ENCODE measurements around the gene HORMAD1. TPM values are rescaled to one million over a fixed set of nuclear protein-coding genes. Genes with fewer than 3 reads are reported as not detected.
"Not testable (repeated sequence)": the region's sequence is repeated elsewhere in the genome, so short reads cannot be mapped to it uniquely, and the experiment has no call there.

Gene HORMAD1
- total RNA-seq, 2 experiments from 2014 or later: not detected

DNA sequence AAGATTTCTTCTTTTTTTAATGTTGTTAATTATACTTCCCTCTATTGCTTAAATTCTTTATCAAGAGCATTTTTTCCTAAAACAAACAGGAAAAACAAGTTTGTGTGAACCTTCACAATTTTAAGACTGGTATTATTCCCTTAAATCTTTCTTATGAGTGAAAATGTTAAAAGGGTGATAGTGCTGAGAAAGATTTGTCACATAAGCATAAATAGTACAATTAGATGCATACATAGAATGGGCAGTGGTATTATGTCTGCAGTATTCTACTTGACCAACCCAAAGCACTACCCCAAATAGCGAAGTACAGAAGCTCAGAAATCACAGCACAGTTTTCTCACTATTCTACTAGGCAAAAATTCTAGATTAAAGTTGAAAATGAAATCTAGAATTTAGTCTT lies 41.7 kb downstream of the HORMAD1 start:
- H3K9me3 Mint-ChIP-seq: no peaks in the 10 kb centered on the region
- no peak overlapping the region for H3K4me3 Mint-ChIP-seq
- H3K27ac Mint-ChIP-seq: no peak overlapping the region
- peaks cover 2% of the 10 kb centered on the region for H3K36me3 Mint-ChIP-seq
- H3K27me3 Mint-ChIP-seq: no peaks in the 10 kb centered on the region
- no peak for DNase-seq
- H3K4me1 Mint-ChIP-seq: peaks cover 9% of the 10 kb centered on the region

DNA sequence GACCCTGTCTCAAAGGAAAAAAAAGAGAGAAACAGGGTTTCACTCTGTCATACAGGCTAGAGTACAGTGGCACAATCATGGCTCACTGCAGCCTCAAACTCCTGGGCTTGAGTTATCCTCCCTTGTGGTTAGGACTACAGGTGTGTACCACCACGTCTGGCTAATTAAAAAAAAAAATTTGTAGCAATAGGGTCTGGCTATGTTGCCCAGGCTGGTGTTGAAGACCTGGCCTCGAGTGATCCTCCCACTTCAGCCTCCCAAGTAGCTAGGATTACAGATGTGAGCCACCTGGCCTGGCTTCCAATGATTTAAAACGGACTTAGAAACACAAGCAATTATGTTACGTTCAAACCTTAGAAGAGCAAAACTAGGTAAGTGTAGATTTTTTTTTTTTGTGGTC lies 45.8 kb downstream of the HORMAD1 start:
- no peak for DNase-seq
- Mint-ChIP-seq H3K27me3 (no peaks in the 10 kb centered on the region), H3K27ac (no peak overlapping the region), H3K4me1 (peaks cover 6% of the 10 kb centered on the region), H3K4me3 (no peak overlapping the region), H3K9me3 (no peaks in the 10 kb centered on the region), H3K36me3 (no peaks in the 10 kb centered on the region)

DNA sequence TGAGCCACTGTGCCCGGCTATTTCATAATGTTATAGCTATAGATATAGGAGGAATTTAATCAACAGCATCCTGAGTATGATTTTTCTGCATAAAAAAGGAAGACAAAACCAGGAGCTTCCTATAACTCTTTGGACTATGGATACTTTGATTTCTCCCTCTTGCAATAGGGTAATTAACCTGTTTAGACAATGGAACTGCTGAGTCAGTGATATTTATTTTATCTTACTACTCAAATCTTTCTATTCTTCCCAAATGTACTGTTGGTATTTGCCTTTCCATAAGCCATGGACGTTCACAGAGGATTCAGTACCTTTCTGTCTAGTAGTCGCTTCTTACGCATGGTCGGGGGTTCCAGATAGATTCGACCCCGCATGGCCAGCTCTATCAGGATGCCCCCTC lies 57.4 kb downstream of the HORMAD1 start:
- H3K36me3 Mint-ChIP-seq: peaks cover 7% of the 10 kb centered on the region
- H3K27me3 Mint-ChIP-seq: no peaks in the 10 kb centered on the region
- H3K27ac Mint-ChIP-seq: no peak overlapping the region
- H3K4me3 Mint-ChIP-seq: no peak overlapping the region
- peaks cover 9% of the 10 kb centered on the region for H3K4me1 Mint-ChIP-seq
- no peaks in the 10 kb centered on the region for H3K9me3 Mint-ChIP-seq
- DNase-seq: no peak

DNA sequence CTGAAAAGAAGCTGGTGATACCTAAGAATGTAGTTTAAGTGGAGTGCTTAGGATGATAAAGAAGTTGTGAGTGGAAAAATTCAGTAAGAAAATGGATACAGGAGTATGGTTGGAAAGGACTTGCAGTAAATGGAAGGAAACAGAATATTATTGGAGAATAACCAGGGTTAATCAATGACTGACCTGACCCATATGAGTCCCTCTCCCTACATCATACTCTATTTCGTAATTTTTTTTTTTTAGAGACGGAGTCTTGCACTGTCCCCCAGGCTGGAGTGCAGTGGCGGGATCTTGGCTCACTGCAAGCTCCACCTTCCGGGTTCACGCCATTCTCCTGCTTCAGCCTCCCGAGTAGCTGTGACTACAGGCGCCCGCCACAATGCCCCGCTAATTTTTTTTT lies 57.9 kb downstream of the HORMAD1 start:
- DNase-seq: no peak
- H3K9me3 Mint-ChIP-seq: no peaks in the 10 kb centered on the region
- no peaks in the 10 kb centered on the region for H3K27me3 Mint-ChIP-seq
- peaks cover 7% of the 10 kb centered on the region for H3K36me3 Mint-ChIP-seq
- H3K4me1 Mint-ChIP-seq: peaks cover 9% of the 10 kb centered on the region
- no peak overlapping the region for H3K27ac Mint-ChIP-seq
- H3K4me3 Mint-ChIP-seq: no peak overlapping the region

DNA sequence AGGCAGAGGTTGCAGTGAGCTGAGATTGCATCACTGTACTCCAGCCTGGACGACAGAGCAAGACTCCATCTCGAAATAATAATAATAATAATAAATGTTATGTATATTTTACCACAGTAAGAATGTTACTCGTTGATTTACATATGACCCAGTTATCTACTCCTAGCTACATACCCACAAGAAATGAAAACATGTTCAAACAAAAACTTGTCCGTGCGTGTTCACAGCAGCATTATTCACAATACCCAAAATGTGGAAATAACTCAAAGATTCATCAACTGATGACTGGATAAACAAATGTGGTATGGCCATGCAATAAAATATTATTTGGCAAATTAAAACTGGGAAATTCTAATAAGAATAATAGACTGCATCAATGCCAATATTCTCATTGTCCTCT lies 59.5 kb downstream of the HORMAD1 start:
- DNase-seq: no peak
- Mint-ChIP-seq H3K27me3 (no peaks in the 10 kb centered on the region), H3K4me1 (peaks cover 9% of the 10 kb centered on the region), H3K9me3 (no peaks in the 10 kb centered on the region), H3K4me3 (no peak overlapping the region), H3K36me3 (peaks cover 7% of the 10 kb centered on the region), H3K27ac (no peak overlapping the region)

DNA sequence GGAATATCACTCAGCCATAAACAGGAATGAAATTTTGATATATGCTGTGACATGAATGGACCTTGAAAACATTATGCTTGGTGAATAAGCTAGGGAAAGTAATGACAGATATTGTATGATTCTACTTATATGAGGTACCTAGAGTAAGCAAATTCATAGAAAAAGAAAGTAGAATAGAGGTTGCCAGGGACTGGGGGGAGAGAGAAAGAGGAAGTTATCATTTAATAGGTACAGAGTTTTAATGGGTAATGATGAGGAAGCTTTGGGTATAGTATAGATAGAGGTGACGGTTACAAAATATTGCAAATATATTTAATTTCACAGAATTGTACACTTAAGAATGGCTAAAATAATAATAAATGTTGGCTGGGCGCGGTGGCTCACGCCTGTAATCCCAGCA lies 60.1 kb downstream of the HORMAD1 start:
- Mint-ChIP-seq H3K4me1 (peaks cover 9% of the 10 kb centered on the region), H3K36me3 (peaks cover 7% of the 10 kb centered on the region), H3K27me3 (no peaks in the 10 kb centered on the region), H3K4me3 (no peak overlapping the region), H3K9me3 (no peaks in the 10 kb centered on the region), H3K27ac (no peak overlapping the region)
- DNase-seq: no peak

DNA sequence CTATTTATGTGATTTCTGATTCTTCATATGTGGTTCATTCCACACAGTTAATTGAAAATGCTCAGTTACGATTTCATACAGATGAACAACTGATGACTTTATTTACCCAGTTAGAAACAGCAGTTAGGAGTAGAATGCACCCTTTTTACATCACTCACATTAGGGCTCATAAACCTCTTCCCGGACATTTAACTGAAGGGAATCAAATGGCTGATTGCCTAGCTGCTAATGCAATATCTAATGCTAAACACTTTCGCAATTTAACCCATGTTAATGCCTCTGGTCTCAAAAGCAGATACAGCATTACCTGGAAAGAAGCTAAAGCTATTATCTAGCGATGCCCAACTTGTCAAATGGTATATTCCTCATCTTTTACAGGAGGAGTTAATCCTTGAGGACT lies 63.6 kb downstream of the HORMAD1 start:
- not testable (repeated sequence) for DNase-seq, H3K27ac Mint-ChIP-seq, H3K9me3 Mint-ChIP-seq, H3K4me1 Mint-ChIP-seq, H3K27me3 Mint-ChIP-seq, H3K4me3 Mint-ChIP-seq, H3K36me3 Mint-ChIP-seq

DNA sequence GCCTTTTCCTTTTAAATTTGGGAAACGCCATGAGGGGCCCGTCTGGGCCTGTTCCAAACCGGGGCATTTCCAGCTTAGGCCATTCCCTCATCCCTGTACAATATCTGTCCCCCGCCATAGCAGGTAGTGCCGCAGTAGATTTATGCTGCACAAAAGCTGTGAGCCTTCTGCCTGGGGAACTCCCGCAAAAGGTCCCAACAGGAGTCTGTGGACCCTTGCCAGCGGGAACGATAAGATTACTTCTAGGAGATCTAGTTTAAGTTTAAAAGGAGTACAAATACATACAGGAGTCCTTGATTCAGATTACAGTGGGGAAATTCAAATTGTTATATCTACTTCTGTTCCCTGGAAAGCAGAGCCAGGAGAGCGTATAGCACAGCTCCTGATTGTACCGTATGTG lies 66.1 kb downstream of the HORMAD1 start:
- not testable (repeated sequence) for H3K4me1 Mint-ChIP-seq, DNase-seq, H3K4me3 Mint-ChIP-seq, H3K27ac Mint-ChIP-seq, H3K9me3 Mint-ChIP-seq, H3K27me3 Mint-ChIP-seq, H3K36me3 Mint-ChIP-seq

DNA sequence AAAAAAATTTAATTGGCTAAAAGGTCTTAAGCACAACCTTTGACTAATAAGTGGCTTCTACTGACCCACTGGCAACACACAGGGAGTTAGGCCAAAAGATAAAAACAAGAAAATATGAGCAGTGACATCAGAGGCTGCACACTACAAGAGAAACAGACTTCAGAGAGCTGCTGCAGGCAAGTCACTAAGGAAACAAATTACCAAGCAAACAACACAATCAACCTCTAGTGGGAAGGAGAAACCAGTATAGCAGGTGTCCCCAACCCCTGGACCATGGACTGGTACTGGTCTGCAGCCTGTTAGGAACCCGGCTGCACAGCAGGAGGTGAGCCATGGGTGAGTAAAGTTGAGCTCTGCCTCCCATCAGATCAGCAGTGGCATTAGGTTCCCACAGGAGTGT lies 70.5 kb downstream of the HORMAD1 start:
- no peaks in the 10 kb centered on the region for H3K27me3 Mint-ChIP-seq
- H3K4me1 Mint-ChIP-seq: peaks cover 1% of the 10 kb centered on the region
- no peak overlapping the region for H3K27ac Mint-ChIP-seq
- H3K4me3 Mint-ChIP-seq: no peak overlapping the region
- H3K9me3 Mint-ChIP-seq: no peaks in the 10 kb centered on the region
- DNase-seq: no peak
- peaks cover 8% of the 10 kb centered on the region for H3K36me3 Mint-ChIP-seq

DNA sequence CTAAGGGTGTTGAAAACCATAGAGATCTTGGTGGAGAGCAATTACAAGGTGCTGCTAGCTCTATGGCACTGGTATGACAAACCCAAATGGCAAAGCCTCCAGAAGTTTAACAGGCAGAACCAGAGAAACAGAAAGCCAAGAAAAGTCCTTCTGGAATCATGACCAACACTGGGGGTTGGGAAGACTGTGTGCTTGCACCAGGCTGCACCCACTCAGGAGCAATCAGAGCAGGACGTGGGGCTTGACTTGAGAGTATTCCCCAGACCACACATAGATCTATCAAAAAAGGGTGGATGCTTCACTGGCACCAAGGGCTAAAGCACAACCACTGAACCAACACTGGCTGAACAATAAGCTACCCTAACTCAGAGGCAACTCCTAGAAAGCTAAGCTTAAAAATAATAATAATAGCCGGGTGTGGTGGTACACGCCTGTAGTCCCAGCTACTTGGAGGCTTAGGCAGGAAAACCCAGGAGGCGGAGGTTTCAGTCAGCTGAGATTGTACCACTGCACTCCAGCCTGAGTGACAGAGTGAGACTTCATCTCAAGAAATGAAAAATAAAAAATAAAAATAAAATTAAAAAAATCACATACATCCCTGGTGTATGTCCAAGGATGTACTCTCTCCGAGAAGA lies 71.1 kb downstream of the HORMAD1 start:
- Mint-ChIP-seq H3K4me3 (no peak overlapping the region), H3K9me3 (no peaks in the 10 kb centered on the region), H3K4me1 (peaks cover 1% of the 10 kb centered on the region), H3K27ac (no peak overlapping the region), H3K36me3 (peaks cover 8% of the 10 kb centered on the region), H3K27me3 (no peaks in the 10 kb centered on the region)
- DNase-seq: no peak

Other genes with a start within 250 kb of the HORMAD1 start
- gene TARS2, start 233.5 kb downstream of the HORMAD1 start, total RNA-seq: 10 to 100 TPM; 44.8 to 46.2 TPM
- gene ECM1, start 212.8 kb downstream of the HORMAD1 start, total RNA-seq: under 1 TPM; 0.88 to 0.99 TPM
- gene FALEC, start 205.1 kb downstream of the HORMAD1 start, total RNA-seq: not detected
- gene ADAMTSL4, start 171.5 kb downstream of the HORMAD1 start, total RNA-seq: under 1 TPM; 0.06 to 0.10 TPM
- 100 to 1,000 TPM; 209 to 217 TPM for gene MCL1, start 141.3 kb downstream of the HORMAD1 start, total RNA-seq
- 100 to 1,000 TPM; 195 to 214 TPM for gene ENSA, start 91.3 kb downstream of the HORMAD1 start, total RNA-seq
- gene GOLPH3L, start 23.7 kb downstream of the HORMAD1 start, total RNA-seq: 10 to 100 TPM; 15.2 to 15.8 TPM
- gene CTSS, start 44.9 kb upstream of the HORMAD1 start, total RNA-seq: 10 to 100 TPM; 38.5 to 38.9 TPM
- 1 to 10 TPM; 2.4 to 2.6 TPM for gene CTSK, start 87.4 kb upstream of the HORMAD1 start, total RNA-seq
- 10 to 100 TPM; 38.5 to 39.2 TPM for gene ARNT, start 155.7 kb upstream of the HORMAD1 start, total RNA-seq
- gene CTXND2, start 166.2 kb upstream of the HORMAD1 start, total RNA-seq: not detected
- 10 to 100 TPM; 40.4 to 51.1 TPM for gene SETDB1, start 205.5 kb upstream of the HORMAD1 start, total RNA-seq

All from activated naive CD8-positive, alpha-beta T cell treated with anti-CD3 and anti-CD28 coated beads for 36 hours (primary cell).